ENCODE measurements around the gene TP53AIP1. TPM values are rescaled to one million over a fixed set of nuclear protein-coding genes. Genes with fewer than 3 reads are reported as not detected.

Gene TP53AIP1
- total RNA-seq, 1 donor from 2014 or later: not detected

DNA sequence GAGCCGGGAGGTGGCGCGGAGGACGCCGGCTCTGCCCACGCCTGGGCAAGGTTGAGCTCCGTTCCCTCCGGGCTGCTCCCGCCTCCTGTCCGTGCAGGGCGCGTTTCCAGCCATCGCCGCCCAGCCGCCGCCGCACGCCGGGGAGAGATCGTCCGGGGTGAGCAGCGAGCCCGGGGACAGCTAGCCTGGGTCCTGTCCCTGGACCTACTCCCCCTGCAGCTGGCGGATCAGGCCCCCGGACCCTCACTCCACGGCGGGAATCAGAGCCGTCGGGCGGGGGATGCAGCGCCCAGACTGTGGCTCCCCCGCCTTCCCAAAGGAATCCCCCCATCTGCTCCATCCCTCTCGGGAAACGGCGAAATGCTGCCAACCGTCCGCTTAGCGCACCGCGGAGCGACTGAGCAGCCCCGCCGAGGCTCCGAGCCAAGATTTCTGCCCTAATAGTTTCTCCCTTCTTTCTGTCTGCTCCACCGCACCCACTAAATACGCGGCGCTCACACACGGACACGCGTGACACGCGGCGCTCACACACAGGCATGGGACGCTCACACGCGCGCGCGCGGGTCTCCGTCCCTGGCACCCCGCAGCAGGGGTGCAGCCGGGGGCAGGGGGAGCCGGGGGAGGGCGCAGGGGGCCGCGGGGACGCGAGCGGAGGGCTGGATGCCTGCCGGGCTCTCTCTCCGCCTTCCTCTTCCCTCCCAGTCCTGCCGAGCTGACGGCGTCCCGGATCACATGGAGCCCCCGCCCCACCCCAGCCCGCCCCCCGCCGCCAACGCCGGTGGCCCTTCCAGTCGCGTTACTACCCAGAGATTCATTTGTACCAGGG is 51.9 kb downstream of the TP53AIP1 start, which contains the start of gene KCNJ5:
Gene KCNJ5 (plus strand): TSS at position 814 of the 826 bp plus-strand sequence. CDS start 19,918 bp downstream, outside the sequence.
- no peak for DNase-seq (ENCODE audit: low spot score)

DNA sequence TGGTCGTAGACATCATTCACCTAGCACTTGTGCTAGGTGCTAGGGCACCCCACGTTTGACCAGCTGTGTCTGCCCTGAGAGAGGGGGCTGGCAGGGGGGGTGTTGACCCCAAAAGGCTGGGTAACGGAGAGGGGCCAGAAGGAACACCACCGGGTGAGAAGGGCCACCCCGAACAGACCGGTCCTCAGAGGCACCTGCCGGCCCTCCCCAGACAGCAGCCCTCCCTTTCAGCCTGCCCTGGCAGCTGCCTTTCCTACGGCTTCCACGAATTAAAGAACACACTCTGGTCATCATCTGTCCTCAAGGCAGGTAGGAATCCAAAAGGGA is 52.5 kb downstream of the TP53AIP1 start:
- DNase-seq (ENCODE audit: low spot score): no peak

DNA sequence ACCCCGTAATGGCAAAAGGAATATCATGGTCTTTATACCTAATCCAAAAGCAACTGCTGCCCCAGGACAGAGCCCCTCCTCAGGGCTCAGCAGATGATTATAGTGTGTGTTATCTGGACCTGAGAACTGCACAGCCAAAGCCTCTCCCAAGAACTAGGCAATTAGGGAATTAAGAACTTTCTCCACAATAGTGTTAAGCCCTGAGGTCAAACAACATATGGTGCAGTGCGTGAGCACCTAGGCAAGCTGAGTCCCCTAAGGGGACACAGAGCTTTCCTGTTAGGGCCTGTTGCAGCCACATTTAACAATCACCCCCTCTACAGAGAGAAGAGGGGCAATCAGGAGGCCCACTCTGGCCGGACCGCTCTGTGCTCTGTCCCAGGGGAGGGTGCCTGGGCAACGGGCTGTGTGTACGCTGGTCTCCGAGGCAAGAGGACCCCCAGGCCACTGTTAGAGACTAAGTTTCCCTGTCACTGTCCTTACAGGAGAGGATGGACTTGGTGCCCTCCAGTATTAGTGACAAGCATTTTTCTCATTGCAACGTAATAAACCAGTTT is 52.9 kb downstream of the TP53AIP1 start:
- no peak for DNase-seq (ENCODE audit: low spot score)

DNA sequence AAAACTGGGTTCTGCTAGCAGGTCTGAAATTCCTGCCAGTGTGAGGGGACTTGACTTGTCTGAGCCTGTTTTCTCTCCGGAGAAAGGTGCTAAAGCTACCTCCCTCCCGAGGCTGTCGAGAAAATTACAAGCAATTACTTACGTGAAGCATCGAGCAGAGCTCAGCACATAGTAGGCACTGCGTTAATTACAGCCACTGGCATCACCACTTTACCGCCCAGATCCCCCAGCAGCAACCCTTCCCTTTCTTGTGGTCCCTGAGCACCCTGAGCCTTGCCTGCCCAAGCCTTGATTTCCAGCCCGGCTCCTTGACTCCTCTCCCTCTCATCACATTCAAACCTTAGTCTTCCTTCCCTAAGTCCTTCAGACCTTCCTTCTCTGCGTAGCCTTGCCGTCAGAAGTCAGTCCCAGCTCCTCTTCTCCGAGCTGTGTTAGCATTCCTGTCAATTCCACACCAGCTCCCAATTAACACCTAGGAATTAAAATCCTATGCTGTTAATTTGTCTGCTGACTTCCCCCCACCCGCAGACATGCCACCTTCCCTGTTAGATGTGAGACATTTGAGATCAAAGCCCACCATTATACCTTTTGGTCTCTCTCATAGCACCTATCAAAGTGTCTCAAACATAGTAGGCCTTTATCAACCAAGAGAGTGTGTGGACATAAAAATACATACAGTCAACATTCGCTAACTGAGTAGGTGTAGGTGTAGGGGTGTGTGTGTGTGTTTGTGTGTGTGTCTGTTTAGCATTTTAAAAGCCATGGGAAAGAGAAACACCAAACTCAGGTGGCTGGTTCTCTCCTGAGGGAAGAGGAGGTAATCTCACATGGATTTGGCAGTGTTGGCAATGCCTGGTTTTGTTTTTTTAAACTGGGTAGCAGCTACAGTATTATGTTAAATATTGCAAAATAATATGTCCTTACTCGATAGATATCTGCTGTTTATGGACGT is 54.4 kb downstream of the TP53AIP1 start:
- DNase-seq (ENCODE audit: low spot score): no peak

DNA sequence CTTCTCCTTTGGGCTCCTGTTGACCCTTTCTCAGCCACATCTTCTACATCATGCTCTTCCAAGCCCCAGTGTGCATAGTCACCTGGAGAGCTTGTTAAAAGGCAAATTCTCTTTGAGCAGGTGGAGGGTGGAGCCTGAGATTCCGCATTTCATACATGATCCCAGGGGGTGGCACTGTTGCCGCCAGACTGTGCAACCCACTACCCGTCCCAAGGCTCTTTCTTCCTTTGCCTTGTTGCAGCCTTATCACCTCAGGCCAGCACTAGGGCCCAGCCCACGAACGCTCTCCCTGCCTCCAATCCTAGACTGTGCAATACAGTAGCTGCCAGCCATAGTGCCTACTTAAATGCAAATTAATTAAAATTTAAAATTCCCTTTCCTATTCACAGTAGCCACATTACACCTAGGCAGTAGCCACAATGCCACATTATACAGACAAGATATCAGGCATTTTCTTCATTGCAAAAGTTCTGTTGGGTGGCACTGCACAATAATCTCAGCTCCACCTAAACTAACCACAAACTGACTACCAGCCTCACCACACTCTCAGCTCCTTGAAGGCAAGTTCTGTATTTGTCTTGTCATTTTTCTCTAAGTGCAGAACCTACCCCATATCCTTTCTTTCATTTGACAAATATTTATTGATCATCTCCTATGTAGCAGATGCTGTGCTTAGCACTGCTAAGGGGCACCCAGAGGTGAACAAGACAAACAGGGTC is 56.1 kb downstream of the TP53AIP1 start:
- no peak for DNase-seq (ENCODE audit: low spot score)

Other genes starting within 250 kb of the TP53AIP1 start
- 20.7 TPM for gene FLI1, start 248.8 kb downstream of the TP53AIP1 start, total RNA-seq
- gene KCNJ1, start 75.6 kb downstream of the TP53AIP1 start, total RNA-seq: not detected
- 1.6 TPM for gene KCNJ5, start 51.5 kb downstream of the TP53AIP1 start, total RNA-seq
- gene ARHGAP32, start 249.5 kb upstream of the TP53AIP1 start, total RNA-seq: 41.5 TPM